ENCODE measurements around the gene DHRS2.
"Not testable (repeated sequence)": the region's sequence is repeated elsewhere in the genome, so short reads cannot be mapped to it uniquely, and the experiment has no call there.

The DHRS2 gene

DNA sequence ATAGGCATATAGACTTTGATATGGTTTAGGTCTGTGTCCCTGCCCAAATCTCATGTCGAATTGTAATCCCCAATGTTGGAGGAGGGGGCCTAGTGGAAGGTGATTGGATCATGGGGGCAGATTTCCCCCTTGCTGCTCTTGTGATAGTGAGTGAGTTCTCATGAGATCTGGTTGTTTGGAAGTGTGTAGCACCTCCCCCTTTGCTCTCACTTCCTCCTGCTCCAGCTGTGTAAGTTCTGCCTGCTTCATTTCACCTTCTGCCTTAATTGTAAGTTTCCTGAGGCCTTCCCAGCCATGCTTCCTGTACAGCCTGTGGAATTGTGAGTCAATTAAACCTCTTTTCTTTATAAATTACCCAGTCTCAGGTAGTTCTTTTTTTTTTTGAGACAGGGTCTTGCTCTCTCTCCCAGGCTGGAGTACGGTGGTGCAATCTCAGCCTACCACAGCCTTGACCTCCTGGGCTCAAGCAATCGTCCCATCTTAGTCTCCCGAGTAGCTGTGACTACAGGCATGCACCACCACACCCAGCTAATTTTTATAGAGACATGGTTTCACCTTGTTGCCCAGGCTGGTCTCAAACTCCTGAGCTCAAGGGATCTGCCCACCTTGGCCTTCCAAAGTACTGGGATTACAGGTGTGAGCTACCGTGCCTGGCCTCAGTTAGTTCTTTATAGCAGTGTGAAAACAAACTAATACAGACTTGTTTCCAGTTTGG is 1.3 kb upstream of the DHRS2 start:
- DNase-seq: not testable (repeated sequence)

- not testable (repeated sequence) for DNase-seq
Measured at GRCh38 chr14:23637312-23637654, 1.1 kb downstream of the DHRS2 start.

- DNase-seq: not testable (repeated sequence)
Measured at GRCh38 chr14:23637655-23638413, 1.7 kb downstream of the DHRS2 start.

DNA sequence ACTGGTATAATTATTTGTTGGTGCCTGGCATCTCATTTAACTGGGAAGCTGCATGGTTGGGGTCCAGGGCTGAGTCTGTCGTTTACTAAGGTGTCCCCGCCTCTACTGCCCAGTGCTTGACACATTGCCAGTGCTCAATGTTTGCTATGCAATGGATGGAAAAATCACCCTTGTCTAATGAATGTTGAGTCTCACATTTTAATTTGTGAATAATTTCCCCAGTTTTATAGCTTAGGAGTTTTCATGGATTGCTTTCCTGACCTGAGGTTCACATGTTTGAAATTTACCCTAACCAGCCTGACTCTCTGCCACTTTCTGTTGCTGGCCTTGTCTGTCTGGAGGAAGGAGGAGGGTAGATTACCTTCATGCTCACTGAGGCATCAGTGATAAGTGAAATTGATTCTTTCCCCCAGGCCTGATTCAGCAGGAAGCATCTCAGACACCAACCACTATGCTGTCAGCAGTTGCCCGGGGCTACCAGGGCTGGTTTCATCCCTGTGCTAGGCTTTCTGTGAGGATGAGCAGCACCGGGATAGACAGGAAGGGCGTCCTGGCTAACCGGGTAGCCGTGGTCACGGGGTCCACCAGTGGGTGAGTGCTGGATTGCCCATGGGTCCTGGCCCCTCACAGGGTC is 2.4 kb downstream of the DHRS2 start:
- no peak for DNase-seq

GRCh38 chr14:23639048-23639890 is 3.1 kb downstream of the DHRS2 start:
- no peak for DNase-seq

- no peak for DNase-seq
Measured at GRCh38 chr14:23639891-23640523, 3.8 kb downstream of the DHRS2 start.

GRCh38 chr14:23640524-23641141 is 4.5 kb downstream of the DHRS2 start:
- no peak for DNase-seq

- DNase-seq: no peak
Measured at GRCh38 chr14:23641180-23641914, 5.2 kb downstream of the DHRS2 start.

- DNase-seq: no peak
Measured at GRCh38 chr14:23641915-23642588, 5.9 kb downstream of the DHRS2 start.

- no peak for DNase-seq
Measured at GRCh38 chr14:23643533-23644194, 7.5 kb downstream of the DHRS2 start.

GRCh38 chr14:23644195-23644918 is 8.2 kb downstream of the DHRS2 start:
- DNase-seq: no peak

DNA sequence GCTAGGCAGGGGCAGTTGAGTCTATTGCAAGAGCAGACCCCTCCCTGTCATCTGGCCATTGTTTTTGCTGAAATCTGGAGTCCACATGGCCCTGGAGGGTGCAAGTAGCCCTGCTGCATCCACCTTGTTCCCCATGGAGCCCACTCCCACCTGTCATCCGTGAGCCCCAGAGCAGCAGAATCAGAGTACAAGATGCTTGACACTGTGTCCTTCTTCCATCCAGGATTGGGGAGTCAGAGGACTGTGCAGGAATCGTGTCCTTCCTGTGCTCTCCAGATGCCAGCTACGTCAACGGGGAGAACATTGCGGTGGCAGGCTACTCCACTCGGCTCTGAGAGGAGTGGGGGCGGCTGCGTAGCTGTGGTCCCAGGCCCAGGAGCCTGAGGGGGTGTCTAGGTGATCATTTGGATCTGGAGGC is 8.8 kb downstream of the DHRS2 start:
- DNase-seq: no peak

GRCh38 chr14:23645504-23645811 is 9.3 kb downstream of the DHRS2 start:
- DNase-seq: no peak

DNA sequence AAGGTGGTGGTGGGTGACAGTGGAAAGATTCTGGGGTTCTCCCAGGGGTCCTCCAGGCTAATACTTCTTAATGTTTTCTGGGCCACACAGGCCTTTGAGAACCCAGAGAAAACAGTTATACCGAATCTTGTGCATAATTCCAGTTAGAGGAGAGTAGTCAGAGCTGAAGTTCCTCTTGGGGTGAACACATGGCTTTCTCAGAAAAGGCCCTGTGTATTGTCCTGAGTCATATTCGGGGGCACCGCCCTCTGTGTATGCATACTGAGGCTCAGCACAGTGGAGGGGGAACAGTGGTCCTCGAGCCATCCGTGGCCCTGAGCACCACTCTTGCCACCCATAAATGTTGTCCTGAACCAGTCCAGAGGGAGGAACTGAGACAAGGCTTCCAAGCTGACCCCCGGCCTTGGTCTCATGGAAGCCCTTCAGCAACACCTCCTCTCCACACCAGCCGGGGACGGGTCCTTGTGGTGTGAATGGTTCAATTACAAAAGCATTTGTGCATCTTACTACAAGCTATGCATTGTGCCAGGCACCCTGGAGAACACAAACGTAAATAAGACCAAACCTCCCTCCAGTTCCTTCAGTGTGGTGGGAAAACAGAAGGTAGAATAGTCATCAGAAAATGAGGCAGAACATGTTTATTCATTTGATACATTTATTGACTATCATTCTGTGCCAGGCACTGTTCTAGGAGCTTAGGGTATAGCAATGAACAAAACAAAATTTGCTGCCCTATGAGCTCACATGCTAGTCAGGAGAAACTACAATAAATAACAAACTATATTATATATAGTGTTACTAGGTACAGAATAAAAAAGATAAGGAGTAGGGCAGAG is 9.9 kb downstream of the DHRS2 start:
- no peak for DNase-seq

GRCh38 chr14:23646648-23647549 is 10.7 kb downstream of the DHRS2 start:
- no peak for DNase-seq

- no peak for DNase-seq
Measured at GRCh38 chr14:23647619-23648018, 11.5 kb downstream of the DHRS2 start.

DNA sequence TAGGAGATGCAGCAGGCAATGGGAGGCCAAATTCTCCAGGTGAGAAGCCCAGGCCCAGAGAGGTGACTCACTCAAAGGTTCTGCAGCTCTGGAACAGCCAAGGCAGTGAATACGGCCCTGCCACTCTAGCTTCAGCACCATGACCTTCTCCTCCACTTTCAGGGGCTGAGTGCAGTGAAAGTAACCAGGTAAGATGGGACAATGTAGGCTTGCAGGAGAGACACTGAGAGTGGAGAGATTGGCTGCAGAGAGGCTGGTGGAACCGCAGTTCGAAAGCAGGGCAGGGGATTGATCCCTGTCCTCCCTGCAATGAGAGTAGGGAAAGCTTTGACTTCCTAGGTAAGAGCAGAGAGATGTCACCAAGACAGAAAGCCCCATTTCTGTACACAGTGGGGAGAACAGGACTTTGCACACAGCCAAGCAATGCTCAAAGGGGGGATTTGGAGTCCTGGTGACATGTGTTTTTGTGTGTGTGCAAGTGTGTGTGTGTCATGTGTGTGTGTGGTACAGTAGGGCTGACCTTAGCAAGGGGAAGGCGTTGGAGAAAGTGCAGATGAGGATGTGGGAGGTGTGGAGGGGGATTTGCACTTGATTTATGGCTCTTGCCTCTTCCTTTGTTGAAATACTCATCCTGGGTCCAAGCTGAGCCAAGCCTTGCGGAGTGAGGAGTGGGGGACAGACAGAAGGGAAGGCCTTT is 12.7 kb downstream of the DHRS2 start:
- no peak for DNase-seq
